GM23338 (cell line): ENCODE results near the gene HOXB5. TPM values are rescaled to one million over a fixed set of nuclear protein-coding genes. Genes with fewer than 3 reads are reported as not detected.
A peak's percentile ranks its signal among the peaks of the same experiment; 100 is the strongest.

Source experiments
- ATAC-seq: fragments of 200-7000 bp; cut with Tn5 transposase; 3 replicates; pipeline ENCODE4 v1.9.1; 2020
- DNase-seq: peaks from one replicate; pipeline ENCODE4 v3.0.0-alpha.2; 2015; ENCODE audit warnings: low spot score
- H2AFZ ChIP-seq: fragments of 200-600 bp; sonication (generic); 2 replicates; pipeline ENCODE4 v1.8.0; 2016; ENCODE audit warnings: antibody characterized with exemption, mild to moderate bottlenecking, moderate library complexity
- H3F3A ChIP-seq: fragments of 200-600 bp; sonication (generic); replicated peaks from 2 replicates; pipeline ENCODE4 v1.8.0; 2017; ENCODE audit warnings: antibody characterized with exemption, mixed run types, low read depth
- H3K27ac ChIP-seq: fragments of 200-600 bp; sonication (generic); 2 replicates; pipeline ENCODE4 v1.6.1; 2016; ENCODE audit warnings: low read depth
- H3K27me3 ChIP-seq: fragments of 200-600 bp; sonication (generic); 2 replicates; pipeline ENCODE4 v1.8.0; 2016; ENCODE audit warnings: mild to moderate bottlenecking, mixed run types, moderate library complexity; ENCODE audit not compliant: insufficient read depth
- H3K36me3 ChIP-seq: fragments of 200-600 bp; sonication (generic); 2 replicates; pipeline ENCODE4 v1.8.0; 2016; ENCODE audit warnings: mild to moderate bottlenecking; ENCODE audit not compliant: insufficient read depth
- H3K4me1 ChIP-seq: fragments of 200-600 bp; sonication (generic); 2 replicates; pipeline ENCODE4 v1.8.0; 2016; ENCODE audit warnings: mild to moderate bottlenecking, moderate library complexity; ENCODE audit not compliant: insufficient read depth
- H3K4me2 ChIP-seq: fragments of 200-600 bp; sonication (generic); 2 replicates; pipeline ENCODE4 v1.7.1; 2017; ENCODE audit warnings: mixed run types
- H3K4me3 ChIP-seq: fragments of 200-600 bp; sonication (generic); 2 replicates; pipeline ENCODE4 v1.6.1; 2016; ENCODE audit warnings: mixed run types
- H3K79me2 ChIP-seq: fragments of 200-600 bp; sonication (generic); replicated peaks from 2 replicates; pipeline ENCODE4 v1.8.0; 2017; ENCODE audit warnings: mild to moderate bottlenecking; ENCODE audit not compliant: insufficient read depth
- H3K9me2 ChIP-seq: fragments of 200-600 bp; sonication (generic); 2 replicates; pipeline ENCODE4 v1.8.0; 2017; ENCODE audit not compliant: insufficient read depth
- H4K20me1 ChIP-seq: fragments of 200-600 bp; sonication (generic); replicated peaks from 2 replicates; pipeline ENCODE4 v1.8.0; 2017; ENCODE audit warnings: mild to moderate bottlenecking; ENCODE audit not compliant: insufficient read depth
- H3K27ac Mint-ChIP-seq: 2 replicates; pipeline ENCODE4 v1.8.0; 2020; ENCODE audit warnings: inconsistent platforms, mild to moderate bottlenecking, moderate library complexity, mixed read lengths
- H3K27me3 Mint-ChIP-seq: 3 replicates; pipeline ENCODE4 v1.8.0; 2022; ENCODE audit warnings: low read depth, mild to moderate bottlenecking, moderate library complexity, mixed read lengths, inconsistent platforms; ENCODE audit not compliant: insufficient read depth, poor library complexity
- H3K36me3 Mint-ChIP-seq: 3 replicates; pipeline ENCODE4 v1.8.0; 2021; ENCODE audit warnings: low read depth, mild to moderate bottlenecking, inconsistent platforms, moderate library complexity, mixed read lengths
- H3K4me1 Mint-ChIP-seq: 3 replicates; pipeline ENCODE4 v1.8.0; 2020; ENCODE audit warnings: mild to moderate bottlenecking, inconsistent platforms, mixed read lengths
- H3K4me3 Mint-ChIP-seq: 3 replicates; pipeline ENCODE4 v1.8.0; 2021; ENCODE audit warnings: moderate library complexity, mild to moderate bottlenecking, inconsistent platforms, mixed read lengths
- H3K9me3 Mint-ChIP-seq: 3 replicates; pipeline ENCODE4 v1.8.0; 2020; ENCODE audit warnings: moderate library complexity, mild to moderate bottlenecking, inconsistent platforms, mixed read lengths
- CTCF ChIP-seq, 2 experiments: fragments of 200-600 bp in 1 of 2; sonication (generic) in 1 of 2; conservative IDR thresholded peaks; 2 replicates each; pipeline versions ENCODE4 v1.5.1 to v1.6.1; 2016 to 2017; ENCODE audit warnings: antibody characterized with exemption in 2 of 2, low read depth in 2 of 2, mild to moderate bottlenecking in 2 of 2, moderate library complexity in 1 of 2
- ETS1 ChIP-seq: IDR thresholded peaks from 2 replicates; pipeline ENCODE4 v1.6.1; 2016; ENCODE audit warnings: antibody characterized with exemption
- EZH2 ChIP-seq: fragments of 200-600 bp; sonication (generic); IDR thresholded peaks from one replicate; pipeline ENCODE4 v1.8.0; 2017; ENCODE audit warnings: antibody characterized with exemption, mild to moderate bottlenecking, low read depth; ENCODE audit not compliant: unreplicated experiment
- EZH2phosphoT487 ChIP-seq: fragments of 200-600 bp; sonication (generic); IDR thresholded peaks from one replicate; pipeline ENCODE4 v1.8.1; 2018; ENCODE audit warnings: antibody characterized with exemption; ENCODE audit not compliant: unreplicated experiment
- NANOG ChIP-seq: IDR thresholded peaks from 2 replicates; pipeline ENCODE4 v1.6.1; 2016; ENCODE audit warnings: antibody characterized with exemption, borderline replicate concordance
- POLR2AphosphoS5 ChIP-seq: IDR thresholded peaks from 2 replicates; pipeline ENCODE4 v1.6.1; 2016; ENCODE audit warnings: antibody characterized with exemption, low read depth
- REST ChIP-seq: IDR thresholded peaks from one replicate; pipeline ENCODE4 v1.6.1; 2018; ENCODE audit warnings: antibody characterized with exemption; ENCODE audit not compliant: unreplicated experiment
- STAT1 ChIP-seq: IDR thresholded peaks from one replicate; pipeline ENCODE4 v1.6.1; 2016; ENCODE audit warnings: antibody characterized with exemption; ENCODE audit not compliant: unreplicated experiment
- ZNF114 ChIP-seq: fragments of 250-450 bp; sonication (Bioruptor Pico); IDR thresholded peaks from 2 replicates; pipeline ENCODE4 v1.5.0; 2020; ENCODE audit warnings: mild to moderate bottlenecking, moderate library complexity
- polyA plus RNA-seq: library from polyadenylated mRNA; unstranded; fragments of >200 nt; fragmentation: Nextera tagmentation; extraction: Ambion mirVana; gene quantifications from 2 replicates; pipeline ENCODE4 v1.2.1, GENCODE V29; 2016
- total RNA-seq: library from RNA; depleted of rRNA; stranded (reverse); fragments of >200 nt; shearing (Covaris generic); gene quantifications from 2 replicates; pipeline ENCODE4 v1.2.3, GENCODE V29; 2014

Gene HOXB5
- total and polyA plus RNA-seq, 2 experiments from 2014 or later, result not detected

GRCh38 chr17:48555258-48556228 is 38.0 kb downstream of the HOXB5 start:
- H3K4me1 Mint-ChIP-seq, result peaks cover 31% of the 10 kb centered on the region
- H3K27me3 Mint-ChIP-seq, result peaks cover 99% of the 10 kb centered on the region
- peaks cover 52% of the 10 kb centered on the region for H4K20me1 ChIP-seq
- DNase-seq (no peak), ATAC-seq (peak; percentile 23)
- peaks cover 47% of the 10 kb centered on the region for H3F3A ChIP-seq
- no peaks in the 10 kb centered on the region for H3K79me2 ChIP-seq
- peaks cover 100% of the 10 kb centered on the region for H3K27me3 ChIP-seq
- H3K4me3 Mint-ChIP-seq, result peak overlapping the region; percentile 44
- no peaks in the 10 kb centered on the region; the same call in 2 of the 3 replicates for H3K9me3 Mint-ChIP-seq
- no peaks in the 10 kb centered on the region for H3K36me3 Mint-ChIP-seq
- H2AFZ ChIP-seq, result no peak overlapping the region
- no peak overlapping the region for H3K27ac Mint-ChIP-seq
- 0 out of 2 replicates have a peak overlapping the region, but pooled peaks have one; percentile 39 for H3K4me3 ChIP-seq
- no peaks in the 10 kb centered on the region for H3K36me3 ChIP-seq
- H3K4me2 ChIP-seq, result peak overlapping the region; percentile 71; the same call in 1 of the 2 replicates
- TF ChIP-seq EZH2 (peak; percentile 98), NANOG (no peak)
- H3K4me1 ChIP-seq, result peaks cover 57% of the 10 kb centered on the region
- H3K27ac ChIP-seq, result no peak overlapping the region
- H3K9me2 ChIP-seq, result no peaks in the 10 kb centered on the region

DNA sequence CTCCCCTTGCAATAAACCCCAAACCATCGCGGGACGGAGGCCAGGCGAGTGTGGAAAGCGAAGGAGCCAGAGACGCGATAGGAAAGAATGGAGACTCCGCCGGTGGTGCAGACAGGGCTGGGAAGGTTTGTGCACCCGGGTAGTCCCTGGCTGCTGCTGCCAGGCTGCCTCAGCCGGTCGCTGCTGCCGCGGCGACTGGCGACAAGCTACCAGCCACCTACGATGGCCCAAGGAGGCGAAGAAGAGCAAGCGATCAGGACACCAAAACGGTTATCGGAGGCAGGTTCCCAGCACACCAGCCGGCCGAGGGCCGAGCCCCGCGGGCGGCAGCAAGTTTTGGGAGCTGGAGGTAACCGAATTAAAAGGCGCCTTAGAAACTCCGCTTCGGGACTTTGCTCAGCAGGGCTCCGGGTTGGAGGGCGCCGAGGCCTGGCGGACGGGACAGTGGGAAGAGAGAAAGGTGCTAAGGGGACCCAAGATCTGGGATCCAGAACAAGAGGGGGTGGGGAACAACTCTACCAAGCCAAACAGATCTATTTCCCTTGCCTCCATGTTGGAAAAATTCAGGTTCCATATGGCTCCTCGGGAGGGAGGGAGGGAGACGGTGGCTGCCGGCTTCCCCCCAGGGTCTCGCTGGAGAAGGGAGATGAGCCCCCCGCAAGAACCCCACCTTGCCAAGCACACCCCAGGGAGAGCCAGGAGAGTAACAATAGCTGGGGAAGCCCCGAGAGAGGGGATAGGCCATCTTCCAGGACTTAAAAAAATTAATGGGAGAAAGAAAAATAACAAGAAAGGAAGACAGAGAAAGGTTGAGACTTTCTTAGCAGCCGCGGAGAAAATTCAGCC is 38.9 kb downstream of the HOXB5 start:
- no peak overlapping the region for H3K27ac Mint-ChIP-seq
- H3K4me3 ChIP-seq, result peak overlapping the region; percentile 39
- peaks cover 46% of the 10 kb centered on the region for H4K20me1 ChIP-seq
- no peaks in the 10 kb centered on the region for H3K79me2 ChIP-seq
- peak overlapping the region; percentile 71 for H3K4me2 ChIP-seq
- peaks cover 99% of the 10 kb centered on the region for H3K27me3 Mint-ChIP-seq
- peaks cover 43% of the 10 kb centered on the region for H3F3A ChIP-seq
- H3K9me2 ChIP-seq, result no peaks in the 10 kb centered on the region
- no peak overlapping the region for H2AFZ ChIP-seq
- H3K9me3 Mint-ChIP-seq, result no peaks in the 10 kb centered on the region; the same call in 2 of the 3 replicates
- peaks cover 58% of the 10 kb centered on the region for H3K4me1 ChIP-seq
- TF ChIP-seq EZH2phosphoT487, result peak; percentile 39
- TF ChIP-seq ETS1, result no peak
- no peak for TF ChIP-seq POLR2AphosphoS5
- peak; percentile 94 for TF ChIP-seq EZH2
- no peak for TF ChIP-seq NANOG
- TF ChIP-seq ZNF114 (CRISPR knock-in tag), result no peak
- TF ChIP-seq REST, result no peak
- TF ChIP-seq CTCF (conservative IDR thresholded peaks at IDR 0.05; ENCODE audit: low read depth in 2 of 2), result no peak
- no peak for TF ChIP-seq STAT1
- H3K27ac ChIP-seq, result no peak overlapping the region
- ATAC-seq, result no peak
- peak; percentile 40 for DNase-seq
- peaks cover 100% of the 10 kb centered on the region for H3K27me3 ChIP-seq
- H3K36me3 ChIP-seq, result no peaks in the 10 kb centered on the region
- no peaks in the 10 kb centered on the region for H3K36me3 Mint-ChIP-seq
- H3K4me3 Mint-ChIP-seq, result peak overlapping the region; percentile 44; the same call in 1 of the 3 replicates
- H3K4me1 Mint-ChIP-seq, result peaks cover 36% of the 10 kb centered on the region
